ENCODE results near the gene XAGE5. TPM values are rescaled to one million over a fixed set of nuclear protein-coding genes. Genes with fewer than 3 reads are reported as not detected.
"Not testable (repeated sequence)": the region's sequence is repeated elsewhere in the genome, so short reads cannot be mapped to it uniquely, and the experiment has no call there.

Gene XAGE5
- total RNA-seq, 1 donor from 2014 or later = not detected

DNA sequence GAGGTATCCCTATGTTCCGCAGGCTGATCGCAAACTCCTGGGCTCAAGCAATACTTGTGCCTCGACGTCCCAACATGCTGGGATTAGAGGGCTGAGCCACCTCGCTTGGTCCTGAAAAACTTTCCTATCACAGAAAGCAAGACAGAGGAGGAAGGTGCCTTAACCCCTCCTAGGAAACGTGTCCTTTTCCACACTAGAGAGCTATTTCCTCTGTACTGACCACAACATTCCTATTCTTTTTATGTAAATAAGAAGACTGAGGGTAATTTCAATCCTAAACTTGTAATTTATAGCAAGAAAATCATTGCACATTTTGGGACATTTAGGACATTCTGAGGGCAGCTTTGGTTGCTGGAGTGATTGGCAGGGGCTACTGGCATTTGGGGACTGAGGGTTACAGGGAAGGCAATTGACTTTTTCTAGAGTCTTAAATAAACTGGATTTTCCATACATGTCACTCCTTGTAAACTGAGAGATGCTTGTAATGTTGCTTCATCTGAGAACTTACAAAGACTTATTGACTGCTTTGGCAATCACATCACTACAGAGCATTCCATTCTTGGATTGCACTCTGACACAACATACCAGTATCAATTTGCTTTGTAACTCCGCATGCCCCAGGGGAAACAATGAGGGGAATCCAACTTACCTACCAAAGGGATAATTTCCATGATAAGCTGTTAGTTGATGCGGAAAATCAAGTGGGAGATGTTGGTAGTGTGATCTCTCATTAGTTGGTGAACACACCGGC, 41.2 kb downstream of the XAGE5 start:
- Histone ChIP-seq H3K4me3 (ENCODE audit: insufficient read depth, low read depth, low read length) (no peak overlapping the region), H3K36me3 (ENCODE audit: insufficient read depth, low read length) (no peaks in the 10 kb centered on the region), H4K20me1 (ENCODE audit: insufficient read depth, low read length) (no peaks in the 10 kb centered on the region), H3K4me2 (ENCODE audit: low read length) (peak overlapping the region; percentile 58), H3K79me2 (ENCODE audit: insufficient read depth, low read length) (no peaks in the 10 kb centered on the region), H2AFZ (ENCODE audit: low read depth, low read length) (no peak overlapping the region), H3K4me1 (ENCODE audit: insufficient read depth, low read length) (peaks cover 7% of the 10 kb centered on the region), H3K27ac (ENCODE audit: low read depth, low read length) (no peak overlapping the region), H3K9me3 (ENCODE audit: insufficient read depth, low read depth, low read length) (no peaks in the 10 kb centered on the region), H3K27me3 (ENCODE audit: insufficient read depth, low read length) (no peaks in the 10 kb centered on the region), H3K9ac (ENCODE audit: low read length) (peak overlapping the region; percentile 18)
- Mint-ChIP-seq H3K27me3 (ENCODE audit: low read depth, unreplicated experiment) (no peaks in the 10 kb centered on the region), H3K36me3 (ENCODE audit: low read depth, unreplicated experiment) (no peaks in the 10 kb centered on the region), H3K9me3 (ENCODE audit: unreplicated experiment) (no peaks in the 10 kb centered on the region), H3K4me3 (ENCODE audit: unreplicated experiment) (no peak overlapping the region), H3K27ac (ENCODE audit: unreplicated experiment) (peak overlapping the region; percentile 90), H3K4me1 (ENCODE audit: low read depth, unreplicated experiment) (peaks cover 14% of the 10 kb centered on the region)
- FAIRE-seq (peak; percentile 75), DNase-seq (ENCODE audit: low read depth) (no peak)
- TF ChIP-seq, protein P1, sequence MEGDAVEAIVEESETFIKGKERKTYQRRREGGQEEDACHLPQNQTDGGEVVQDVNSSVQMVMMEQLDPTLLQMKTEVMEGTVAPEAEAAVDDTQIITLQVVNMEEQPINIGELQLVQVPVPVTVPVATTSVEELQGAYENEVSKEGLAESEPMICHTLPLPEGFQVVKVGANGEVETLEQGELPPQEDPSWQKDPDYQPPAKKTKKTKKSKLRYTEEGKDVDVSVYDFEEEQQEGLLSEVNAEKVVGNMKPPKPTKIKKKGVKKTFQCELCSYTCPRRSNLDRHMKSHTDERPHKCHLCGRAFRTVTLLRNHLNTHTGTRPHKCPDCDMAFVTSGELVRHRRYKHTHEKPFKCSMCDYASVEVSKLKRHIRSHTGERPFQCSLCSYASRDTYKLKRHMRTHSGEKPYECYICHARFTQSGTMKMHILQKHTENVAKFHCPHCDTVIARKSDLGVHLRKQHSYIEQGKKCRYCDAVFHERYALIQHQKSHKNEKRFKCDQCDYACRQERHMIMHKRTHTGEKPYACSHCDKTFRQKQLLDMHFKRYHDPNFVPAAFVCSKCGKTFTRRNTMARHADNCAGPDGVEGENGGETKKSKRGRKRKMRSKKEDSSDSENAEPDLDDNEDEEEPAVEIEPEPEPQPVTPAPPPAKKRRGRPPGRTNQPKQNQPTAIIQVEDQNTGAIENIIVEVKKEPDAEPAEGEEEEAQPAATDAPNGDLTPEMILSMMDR (IDR thresholded peaks at IDR 0.05; ENCODE audit: insufficient read depth, low read depth, low read length) = no peak
- no peak for TF ChIP-seq EZH2 (IDR thresholded peaks at IDR 0.05; ENCODE audit: insufficient read depth, low read length)

DNA sequence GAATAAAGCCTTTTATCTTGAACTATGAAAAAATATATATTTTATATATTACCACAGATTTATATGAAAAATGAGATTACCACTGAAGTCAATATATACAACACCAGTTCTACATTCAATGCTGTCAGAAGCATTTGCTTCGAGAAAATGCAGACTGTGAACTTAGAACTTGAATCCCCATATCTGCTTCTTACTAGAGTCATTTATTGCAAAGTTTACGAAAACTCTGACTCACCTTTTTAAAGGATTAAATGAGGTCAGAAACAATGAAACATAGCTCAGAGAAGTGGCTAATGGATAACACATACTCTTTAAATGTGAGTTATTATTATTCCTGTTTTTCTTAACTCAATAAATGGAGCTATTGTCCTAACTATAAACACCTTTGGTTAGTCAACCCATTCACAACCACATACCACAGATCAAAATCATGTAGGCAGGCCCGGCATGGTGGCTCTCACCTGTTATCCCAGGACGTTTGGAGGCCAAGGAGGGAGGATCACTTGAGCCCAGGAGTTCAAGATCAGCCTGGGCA, 46.0 kb downstream of the XAGE5 start:
- H3K27me3 Mint-ChIP-seq (ENCODE audit: low read depth, unreplicated experiment); DNase-seq (ENCODE audit: low read depth); H3K4me3 Mint-ChIP-seq (ENCODE audit: unreplicated experiment); H3K9ac ChIP-seq (ENCODE audit: low read length); H3K9me3 ChIP-seq (ENCODE audit: insufficient read depth, low read depth, low read length); FAIRE-seq; H3K9me3 Mint-ChIP-seq (ENCODE audit: unreplicated experiment); H3K27ac ChIP-seq (ENCODE audit: low read depth, low read length); H3K27ac Mint-ChIP-seq (ENCODE audit: unreplicated experiment); H3K4me2 ChIP-seq (ENCODE audit: low read length); H3K79me2 ChIP-seq (ENCODE audit: insufficient read depth, low read length); H3K27me3 ChIP-seq (ENCODE audit: insufficient read depth, low read length); H3K4me1 ChIP-seq (ENCODE audit: insufficient read depth, low read length); H2AFZ ChIP-seq (ENCODE audit: low read depth, low read length); H3K4me3 ChIP-seq (ENCODE audit: insufficient read depth, low read depth, low read length); H3K36me3 ChIP-seq (ENCODE audit: insufficient read depth, low read length); H3K36me3 Mint-ChIP-seq (ENCODE audit: low read depth, unreplicated experiment); H4K20me1 ChIP-seq (ENCODE audit: insufficient read depth, low read length): not testable (repeated sequence)
- H3K4me1 Mint-ChIP-seq (ENCODE audit: low read depth, unreplicated experiment) = peaks cover 12% of the 10 kb centered on the region

DNA sequence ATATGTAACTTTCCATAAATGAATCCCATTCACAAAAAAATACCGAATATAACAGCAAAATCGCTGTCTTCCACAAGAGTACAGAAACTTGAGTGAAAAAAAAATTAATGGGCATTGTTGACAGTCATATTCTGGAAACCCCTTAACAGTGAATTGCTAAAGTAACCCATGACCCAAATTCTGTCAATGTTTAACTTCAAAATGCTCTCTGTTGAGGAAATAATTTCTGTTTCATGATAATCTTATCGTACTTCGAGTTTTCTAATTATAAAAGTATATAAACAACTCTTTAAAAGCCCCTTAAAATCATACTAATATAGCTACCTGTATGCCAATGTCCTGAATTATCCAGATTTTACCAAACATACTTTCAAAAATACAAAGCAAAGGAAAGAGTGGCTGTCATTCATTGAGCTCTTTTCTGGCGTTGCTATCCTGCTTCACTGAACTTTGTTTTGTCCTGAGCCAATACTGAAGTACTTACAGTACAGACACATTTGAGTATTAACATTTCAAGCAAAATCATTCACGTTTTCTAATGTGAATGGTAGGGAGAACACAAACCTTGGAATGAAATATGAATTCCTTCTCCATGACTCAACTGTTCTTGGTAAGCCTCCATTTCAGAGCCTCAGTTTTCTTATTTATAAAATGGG, 54.4 kb downstream of the XAGE5 start:
- H3K27ac Mint-ChIP-seq (ENCODE audit: unreplicated experiment) = no peak overlapping the region
- no peak overlapping the region for H3K4me3 Mint-ChIP-seq (ENCODE audit: unreplicated experiment)
- Histone ChIP-seq H3K4me1 (ENCODE audit: insufficient read depth, low read length) (no peaks in the 10 kb centered on the region), H3K36me3 (ENCODE audit: insufficient read depth, low read length) (no peaks in the 10 kb centered on the region), H2AFZ (ENCODE audit: low read depth, low read length) (no peak overlapping the region), H3K27me3 (ENCODE audit: insufficient read depth, low read length) (no peaks in the 10 kb centered on the region), H3K79me2 (ENCODE audit: insufficient read depth, low read length) (no peaks in the 10 kb centered on the region), H3K4me3 (ENCODE audit: insufficient read depth, low read depth, low read length) (no peak overlapping the region), H3K9me3 (ENCODE audit: insufficient read depth, low read depth, low read length) (no peaks in the 10 kb centered on the region), H3K9ac (ENCODE audit: low read length) (no peak overlapping the region), H3K27ac (ENCODE audit: low read depth, low read length) (no peak overlapping the region), H4K20me1 (ENCODE audit: insufficient read depth, low read length) (no peaks in the 10 kb centered on the region), H3K4me2 (ENCODE audit: low read length) (no peak overlapping the region)
- H3K36me3 Mint-ChIP-seq (ENCODE audit: low read depth, unreplicated experiment) = no peaks in the 10 kb centered on the region
- H3K4me1 Mint-ChIP-seq (ENCODE audit: low read depth, unreplicated experiment) = peaks cover 3% of the 10 kb centered on the region
- FAIRE-seq (no peak), DNase-seq (ENCODE audit: low read depth) (no peak)
- H3K9me3 Mint-ChIP-seq (ENCODE audit: unreplicated experiment) = no peaks in the 10 kb centered on the region
- H3K27me3 Mint-ChIP-seq (ENCODE audit: low read depth, unreplicated experiment) = no peaks in the 10 kb centered on the region
- no peak for TF ChIP-seq EZH2 (IDR thresholded peaks at IDR 0.05; ENCODE audit: insufficient read depth, low read length)
- TF ChIP-seq, protein P1 (IDR thresholded peaks at IDR 0.05; ENCODE audit: insufficient read depth, low read depth, low read length) = no peak

Other genes with a start within 250 kb of the XAGE5 start
- not detected in 2 replicates for gene SSX7, start 156.4 kb upstream of the XAGE5 start, total RNA-seq
- not detected in 2 replicates for gene SSX2, start 104.1 kb upstream of the XAGE5 start, total RNA-seq
- not detected in 2 replicates for gene SSX2B, start 60.0 kb upstream of the XAGE5 start, total RNA-seq
- gene SPANXN5, start 13.9 kb upstream of the XAGE5 start, total RNA-seq = not detected in 2 replicates
- not detected in 2 replicates for gene XAGE3, start 56.8 kb downstream of the XAGE5 start, total RNA-seq
- 19.4 and 21.4 TPM in 2 replicates for gene FAM156B, start 86.0 kb downstream of the XAGE5 start, total RNA-seq
- 24.1 and 24.2 TPM in 2 replicates for gene FAM156A, start 147.2 kb downstream of the XAGE5 start, total RNA-seq
- 8.1 and 8.2 TPM in 2 replicates for gene GPR173, start 237.5 kb downstream of the XAGE5 start, total RNA-seq